MM.1S (cell line): Measurements from ENCODE around the gene LACTB.

Source experiments
- DNase-seq: peaks from one replicate; pipeline ENCODE4 v3.0.0-alpha.2; 2015
- H2AFZ ChIP-seq: fragments of 300-600 bp; sonication (generic); 2 replicates; pipeline ENCODE4 v1.6.0; 2016; ENCODE audit warnings: antibody characterized with exemption, low read length
- H3F3A ChIP-seq: fragments of 300-600 bp; sonication (generic); 2 replicates; pipeline ENCODE4 v1.6.1; 2016; ENCODE audit warnings: mild to moderate bottlenecking, antibody characterized with exemption, low read length, moderate library complexity, mixed read lengths; ENCODE audit not compliant: insufficient read depth
- H3K27ac ChIP-seq: fragments of 300-600 bp; sonication (generic); 2 replicates; pipeline ENCODE4 v1.5.1; 2016; ENCODE audit warnings: mild to moderate bottlenecking, low read length
- H3K27me3 ChIP-seq: fragments of 300-600 bp; sonication (generic); replicated peaks from 2 replicates; pipeline ENCODE4 v1.6.0; 2016; ENCODE audit warnings: low read length; ENCODE audit not compliant: insufficient read depth
- H3K36me3 ChIP-seq: fragments of 300-600 bp; sonication (generic); replicated peaks from 2 replicates; pipeline ENCODE4 v1.6.1; 2016; ENCODE audit warnings: mild to moderate bottlenecking, low read length, mixed read lengths; ENCODE audit not compliant: insufficient read depth
- H3K4me1 ChIP-seq: fragments of 300-600 bp; sonication (generic); 2 replicates; pipeline ENCODE4 v1.6.1; 2016; ENCODE audit warnings: low read length, mixed read lengths
- H3K4me2 ChIP-seq: fragments of 300-600 bp; sonication (generic); 2 replicates; pipeline ENCODE4 v1.6.0; 2016; ENCODE audit warnings: low read depth, low read length
- H3K4me3 ChIP-seq: fragments of 300-600 bp; sonication (generic); 2 replicates; pipeline ENCODE4 v1.5.1; 2016; ENCODE audit warnings: low read length, mixed read lengths
- H3K79me2 ChIP-seq: fragments of 300-600 bp; sonication (generic); 2 replicates; pipeline ENCODE4 v1.6.1; 2016; ENCODE audit warnings: mixed run types, low read length, mixed read lengths
- H3K9ac ChIP-seq: fragments of 300-600 bp; sonication (generic); 2 replicates; pipeline ENCODE4 v1.6.1; 2016; ENCODE audit warnings: low read length, mixed read lengths
- H3K9me2 ChIP-seq: fragments of 300-600 bp; sonication (generic); replicated peaks from 2 replicates; pipeline ENCODE4 v1.6.1; 2016; ENCODE audit warnings: mild to moderate bottlenecking, low read length, mixed read lengths; ENCODE audit not compliant: insufficient read depth
- H3K9me3 ChIP-seq: fragments of 300-600 bp; sonication (generic); replicated peaks from 2 replicates; pipeline ENCODE4 v1.6.1; 2016; ENCODE audit warnings: mild to moderate bottlenecking, low read length, mixed read lengths; ENCODE audit not compliant: insufficient read depth
- H4K20me1 ChIP-seq: fragments of 300-600 bp; sonication (generic); 2 replicates; pipeline ENCODE4 v1.6.1; 2016; ENCODE audit warnings: mild to moderate bottlenecking, low read length, moderate library complexity, mixed read lengths; ENCODE audit not compliant: insufficient read depth
- CTCF ChIP-seq: fragments of 300-600 bp; sonication (generic); IDR thresholded peaks from 2 replicates; pipeline ENCODE4 v1.5.1; 2016; ENCODE audit warnings: antibody characterized with exemption, low read length, mixed read lengths
- EZH2 ChIP-seq: fragments of 300-600 bp; sonication (generic); optimal IDR thresholded peaks from 2 replicates; pipeline ENCODE3; 2017; ENCODE audit warnings: low read depth, mild to moderate bottlenecking, antibody characterized with exemption, low read length, mixed read lengths
- EZH2phosphoT487 ChIP-seq: fragments of 300-600 bp; sonication (generic); IDR thresholded peaks from 2 replicates; pipeline ENCODE4 v1.6.1; 2018; ENCODE audit warnings: antibody characterized with exemption, low read length

The LACTB gene

DNA sequence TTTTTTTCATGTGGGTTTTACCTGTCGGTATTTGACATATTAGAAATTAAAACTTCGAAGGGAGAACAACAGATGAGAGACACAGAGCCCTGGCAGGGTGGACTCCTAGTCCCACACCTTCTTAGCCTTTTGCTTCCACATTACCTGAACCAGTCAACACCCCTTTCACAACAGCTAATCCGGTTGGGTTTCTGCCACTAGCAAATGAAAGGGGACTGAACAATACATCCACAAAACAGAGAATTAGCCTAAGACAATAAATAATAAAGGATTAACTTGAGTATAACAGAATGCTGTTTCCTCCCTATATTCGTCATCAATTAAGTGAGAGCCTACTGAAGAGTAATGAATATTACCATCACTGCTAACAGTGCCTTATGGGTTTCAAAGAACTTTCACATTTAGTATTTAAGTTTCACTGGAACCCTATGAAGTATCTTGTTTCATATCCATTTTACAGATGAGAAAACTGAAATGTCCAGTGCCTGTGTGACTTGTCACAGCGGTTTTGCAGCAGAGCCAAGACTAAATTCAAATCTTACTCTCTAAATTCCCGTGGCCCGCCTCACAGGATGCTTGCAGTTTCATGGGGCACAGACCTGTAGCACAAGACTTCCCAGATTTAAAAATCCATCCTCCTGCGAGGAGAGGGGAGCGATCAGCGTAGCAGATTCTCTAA, 66.7 kb downstream of the LACTB start:
- Histone ChIP-seq H3F3A (peaks cover 40% of the 10 kb centered on the region), H3K27me3 (no peaks in the 10 kb centered on the region), H3K9me2 (no peaks in the 10 kb centered on the region), H2AFZ (peak overlapping the region; percentile 98), H3K4me3 (peak overlapping the region; percentile 94), H3K9me3 (no peaks in the 10 kb centered on the region), H3K36me3 (no peaks in the 10 kb centered on the region), H3K79me2 (peaks cover 34% of the 10 kb centered on the region), H3K9ac (peak overlapping the region; percentile 42; the same call in 1 of the 2 replicates), H3K27ac (no peak overlapping the region), H3K4me1 (peaks cover 33% of the 10 kb centered on the region), H4K20me1 (no peaks in the 10 kb centered on the region), H3K4me2 (peak overlapping the region; percentile 95)
- DNase-seq: no peak
- TF ChIP-seq EZH2: no peak
- TF ChIP-seq EZH2phosphoT487: no peak
- TF ChIP-seq CTCF: no peak

DNA sequence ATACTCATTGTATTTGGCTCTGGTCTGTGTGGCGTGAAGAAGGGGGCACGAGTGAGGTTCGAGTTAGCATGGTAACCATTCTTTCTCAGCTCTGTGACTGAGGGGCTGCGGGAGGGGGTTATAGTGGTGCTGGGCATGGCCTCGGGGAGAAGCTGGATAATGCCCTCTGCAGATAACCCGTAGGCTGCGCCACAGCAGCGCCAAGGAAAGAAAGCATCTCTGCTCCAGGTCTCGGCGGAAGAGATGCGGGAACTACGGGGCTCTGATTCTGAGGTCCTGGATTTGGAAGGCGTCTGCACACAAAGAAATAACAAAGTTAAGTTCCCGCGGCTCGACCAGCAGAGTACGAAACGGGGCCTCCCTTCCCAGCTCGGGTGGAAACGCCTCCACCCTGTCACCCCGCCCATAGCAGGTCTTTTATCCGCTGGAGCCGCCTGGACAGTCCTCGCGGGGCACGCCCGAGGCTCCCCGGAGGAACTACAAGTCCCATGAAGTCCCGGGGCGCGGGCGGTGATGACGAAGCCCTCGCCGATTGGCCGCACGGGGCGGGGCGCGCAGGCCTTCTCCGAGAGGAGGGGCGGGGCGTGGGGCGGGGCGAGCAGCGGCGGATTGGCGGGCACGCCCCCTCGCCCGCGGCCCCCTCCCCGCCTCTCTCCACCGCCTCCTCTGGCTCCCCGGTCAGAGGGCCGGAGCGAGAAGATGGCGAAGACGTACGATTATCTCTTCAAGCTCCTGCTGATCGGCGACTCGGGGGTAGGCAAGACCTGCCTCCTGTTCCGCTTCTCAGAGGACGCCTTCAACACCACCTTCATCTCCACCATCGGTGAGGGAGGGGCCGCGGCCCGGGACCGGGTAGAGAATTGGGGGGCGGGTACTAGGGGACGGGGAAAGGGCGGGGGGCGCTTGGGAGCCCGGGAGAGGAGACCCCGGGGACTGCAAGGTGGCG, 67.5 kb downstream of the LACTB start, which contains the start of gene RAB8B:
TSS of gene RAB8B (plus strand) at position 681 of the 946 bp plus-strand sequence. CDS start at position 700, 19 bp downstream.
- H3K4me3 ChIP-seq: peak within 1 kb of the TSS; percentile 94

More for the DNA sequence above, 67.5 kb downstream of the LACTB start, which contains the start of gene RAB8B:
- DNase-seq: peak; percentile 98
- peak within 1 kb of the TSS; percentile 98 for H2AFZ ChIP-seq
- TF ChIP-seq EZH2: no peak
- TF ChIP-seq EZH2phosphoT487: no peak
- no peak for TF ChIP-seq CTCF
- no peaks in the 10 kb centered on the region for H3K27me3 ChIP-seq
- no peaks in the 10 kb centered on the region for H4K20me1 ChIP-seq
- no peaks in the 10 kb centered on the region for H3K9me3 ChIP-seq
- peaks cover 38% of the 10 kb centered on the region for H3K79me2 ChIP-seq
- peaks cover 36% of the 10 kb centered on the region for H3K4me1 ChIP-seq
- H3K36me3 ChIP-seq: no peaks in the 10 kb centered on the region
- peaks cover 41% of the 10 kb centered on the region for H3F3A ChIP-seq
- H3K9ac ChIP-seq: peak within 1 kb of the TSS; percentile 70
- H3K9me2 ChIP-seq: no peaks in the 10 kb centered on the region
- peak within 1 kb of the TSS; percentile 85; the same call in 1 of the 2 replicates for H3K27ac ChIP-seq
- H3K4me2 ChIP-seq: peak within 1 kb of the TSS; percentile 95
